GM19463 (cell line): Measurements from ENCODE around the gene FBXW8.

ENCODE experiments used
- ATAC-seq: cut with Tn5 transposase; IDR thresholded peaks from one replicate; pipeline ENCODE4 v1.9.1; 2021; ENCODE audit warnings: mild to moderate bottlenecking, moderate library complexity; ENCODE audit not compliant: unreplicated experiment

Gene FBXW8

DNA sequence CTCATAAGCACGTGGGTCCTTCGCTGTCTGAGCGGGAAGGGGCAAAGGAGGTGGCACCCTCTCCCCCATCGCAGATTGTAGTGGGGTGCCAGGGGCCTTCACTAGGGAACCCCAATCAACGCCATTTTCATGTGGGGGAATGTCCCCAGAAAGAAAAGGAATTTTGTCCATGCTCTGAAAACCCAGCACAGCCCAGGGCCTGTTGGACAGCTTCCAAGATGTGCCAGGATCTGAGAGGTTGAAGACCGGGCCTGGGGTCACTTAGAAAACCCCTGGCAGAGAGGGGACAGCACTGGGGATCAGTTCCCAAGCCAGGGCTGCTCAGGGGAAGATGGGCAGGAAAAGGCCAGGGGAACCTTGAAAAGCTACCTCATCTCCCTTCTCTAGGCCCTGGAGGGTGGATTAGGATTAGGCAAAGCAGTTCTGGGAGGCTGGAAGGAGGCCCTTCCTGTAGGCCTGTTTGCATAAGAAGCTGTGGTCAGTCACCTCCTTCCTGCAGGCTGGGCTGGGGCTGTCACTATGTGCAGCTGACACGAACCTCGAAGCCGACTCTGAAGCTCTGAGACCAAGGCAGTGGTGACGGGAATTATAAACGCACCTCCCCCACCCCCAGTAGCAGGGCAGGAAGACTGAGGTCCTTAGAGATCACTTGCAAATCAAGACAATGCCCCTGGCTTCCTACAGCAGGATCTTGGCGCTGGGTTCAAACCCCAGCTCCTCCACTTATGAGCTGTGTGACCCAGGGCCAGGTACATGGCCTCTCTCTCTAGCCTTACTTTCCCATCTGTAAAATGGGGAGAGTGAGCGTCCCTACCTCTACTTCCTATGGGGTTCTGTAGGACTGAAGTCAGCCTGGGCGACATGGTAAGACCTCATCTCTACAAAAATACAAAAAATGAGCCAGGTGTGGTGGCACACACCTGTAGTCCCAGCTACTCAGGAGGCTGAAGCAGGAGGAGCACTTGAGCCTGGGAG lies 159.5 kb downstream of the FBXW8 start:
- no peak for ATAC-seq

DNA sequence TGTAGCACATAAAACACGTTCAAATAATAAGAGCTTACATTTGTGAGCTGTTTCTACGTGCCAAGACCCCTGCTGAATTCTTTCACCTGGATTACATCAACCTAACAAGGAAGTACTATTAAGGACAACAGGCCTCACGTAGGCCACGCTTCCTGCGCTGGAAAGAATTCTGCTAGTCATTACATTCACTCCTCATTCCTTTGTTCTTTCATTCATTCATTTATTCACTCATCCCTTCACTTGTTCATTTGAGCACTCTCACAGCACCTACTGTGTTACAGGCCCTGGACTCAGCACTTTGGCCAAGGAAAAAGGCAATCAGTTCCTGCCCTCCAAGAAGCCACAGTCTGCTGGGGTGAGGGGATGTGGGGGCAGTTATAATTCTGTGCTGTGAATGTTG lies 160.3 kb downstream of the FBXW8 start:
- ATAC-seq: no peak

DNA sequence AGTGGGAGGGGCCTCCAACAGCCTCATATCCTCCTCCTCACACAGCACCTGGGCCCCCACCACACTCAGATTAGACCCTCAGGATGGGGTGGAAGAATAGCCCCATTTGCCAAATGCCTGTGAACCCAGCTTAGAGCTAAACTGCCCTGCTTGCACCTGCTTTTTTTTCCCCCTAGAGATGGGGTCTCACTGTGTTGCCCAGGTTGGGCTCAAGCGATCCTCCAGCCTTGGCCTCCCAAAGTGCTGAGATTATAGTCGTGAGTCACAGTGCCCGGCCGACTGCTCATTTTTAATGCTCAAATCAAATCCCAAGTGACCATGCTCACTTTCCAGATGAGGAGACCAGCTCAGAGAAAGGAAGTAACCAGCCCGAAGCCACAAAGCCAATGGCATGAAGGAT lies 161.4 kb downstream of the FBXW8 start:
- ATAC-seq: no peak

DNA sequence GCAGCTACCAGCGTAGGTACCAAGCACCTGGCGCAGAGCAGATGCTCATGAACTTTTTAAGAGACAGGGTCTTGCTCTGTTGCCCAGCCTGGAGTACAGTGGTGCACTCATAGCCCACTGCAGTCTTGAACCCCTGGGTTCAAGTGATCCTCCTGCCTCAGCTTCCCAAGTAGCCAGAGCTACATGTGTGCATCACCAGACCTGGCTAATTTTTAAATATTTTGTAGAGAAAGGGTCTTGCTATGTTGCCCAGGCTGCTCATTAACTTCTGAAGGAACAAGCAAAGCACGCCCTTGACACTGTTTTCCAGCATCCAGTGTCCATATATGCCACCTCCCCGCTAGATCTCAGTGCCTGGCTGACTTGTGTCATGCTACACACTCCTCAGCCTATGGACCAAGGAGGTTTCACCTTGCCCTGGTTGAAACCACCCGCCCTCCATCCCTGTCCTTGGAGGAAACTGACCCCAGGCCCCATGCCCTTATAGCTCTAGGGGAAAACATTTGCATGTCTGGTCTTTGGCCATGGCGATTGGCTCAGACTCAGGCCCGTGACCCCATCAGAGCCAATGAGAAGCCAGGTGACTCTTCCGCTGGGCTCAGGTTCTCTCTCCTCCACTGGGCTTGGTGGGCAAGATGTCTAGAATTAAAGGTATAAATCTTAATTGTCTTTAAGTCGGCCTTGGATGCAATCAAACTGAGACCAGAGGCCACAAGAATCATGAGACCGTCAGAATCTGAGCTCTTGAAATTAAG lies 162.2 kb downstream of the FBXW8 start:
- no peak for ATAC-seq

DNA sequence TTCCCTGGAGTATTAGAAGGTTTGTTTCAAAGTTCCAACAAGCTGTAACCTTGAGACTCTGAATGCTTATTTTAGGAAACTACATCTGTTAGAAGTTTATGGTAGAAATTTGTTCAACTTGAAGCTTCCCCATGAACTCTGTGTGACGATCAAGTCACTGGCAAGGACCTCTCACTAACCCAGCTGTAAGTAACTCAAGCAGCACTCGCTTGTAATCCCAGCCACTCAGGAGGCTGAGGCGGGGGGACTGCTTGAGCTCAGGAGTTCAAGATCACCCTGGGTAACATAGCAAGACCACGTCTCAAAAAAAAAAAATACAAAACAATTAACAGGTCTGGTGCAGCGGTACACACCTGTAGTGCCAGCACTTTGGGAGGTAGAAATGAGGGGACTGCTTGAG lies 162.9 kb downstream of the FBXW8 start:
- no peak for ATAC-seq

DNA sequence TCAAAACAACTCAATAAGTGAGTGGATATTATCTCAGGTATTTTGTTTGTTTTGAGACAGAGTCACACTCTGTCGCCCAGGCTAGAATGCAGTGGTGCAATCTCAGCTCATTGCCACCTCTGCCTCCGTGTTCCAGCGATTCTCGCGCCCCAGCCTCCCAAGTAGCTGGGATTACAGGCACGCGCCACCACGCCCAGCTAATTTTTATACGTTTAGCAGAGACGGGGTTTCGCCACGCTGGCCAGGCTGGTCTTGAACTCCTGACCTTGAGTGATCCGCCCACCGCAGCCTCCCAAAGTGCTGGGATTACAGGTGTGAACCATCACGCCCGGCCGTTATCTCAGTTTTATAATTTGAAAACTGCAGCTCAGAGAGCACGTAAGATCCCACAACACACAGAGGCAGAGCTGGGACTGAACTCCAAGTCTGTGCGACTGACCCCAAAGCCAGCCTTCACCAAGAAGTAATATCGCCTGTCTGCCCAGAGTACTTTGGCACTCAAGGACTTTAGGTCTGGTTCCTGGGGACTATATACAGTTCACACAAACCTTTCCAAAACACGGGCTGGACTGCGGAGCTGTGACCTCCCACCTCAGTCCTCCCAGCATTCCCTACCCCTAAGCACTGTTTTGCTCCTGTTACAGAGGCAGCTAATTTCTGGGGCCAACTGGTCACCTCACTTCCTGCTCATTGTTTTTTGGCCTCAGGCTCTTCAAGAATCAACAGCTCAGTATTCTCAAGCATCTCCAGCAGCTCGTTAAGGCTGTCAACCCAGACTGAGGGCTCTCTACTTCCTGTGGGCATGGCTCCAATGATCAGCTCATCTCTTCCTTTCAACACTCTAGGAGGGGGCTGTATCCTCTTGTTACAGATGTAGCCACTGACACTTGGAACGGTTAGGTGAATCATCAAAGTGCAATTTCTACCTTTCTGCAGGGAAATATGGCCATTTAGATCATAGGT lies 165.9 kb downstream of the FBXW8 start:
- no peak for ATAC-seq

DNA sequence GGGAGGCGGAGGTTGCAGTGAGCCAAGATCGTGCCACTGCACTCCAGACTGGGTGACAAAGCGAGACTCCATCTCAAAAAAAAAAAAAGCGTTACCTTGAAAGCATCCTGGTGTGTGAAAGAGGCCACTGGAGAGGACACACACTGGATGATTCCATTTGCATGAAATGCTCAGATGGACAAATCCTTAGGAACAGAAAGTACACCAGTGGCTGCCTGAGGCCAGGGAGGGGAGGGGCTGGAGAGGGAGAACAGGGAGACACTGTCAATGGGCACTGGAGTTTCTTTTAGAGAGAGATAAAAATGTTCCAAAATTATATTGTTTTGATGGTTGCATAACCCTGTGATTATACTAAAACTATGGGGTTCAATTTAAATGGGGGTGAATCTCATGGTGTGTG lies 168.7 kb downstream of the FBXW8 start:
- no peak for ATAC-seq

DNA sequence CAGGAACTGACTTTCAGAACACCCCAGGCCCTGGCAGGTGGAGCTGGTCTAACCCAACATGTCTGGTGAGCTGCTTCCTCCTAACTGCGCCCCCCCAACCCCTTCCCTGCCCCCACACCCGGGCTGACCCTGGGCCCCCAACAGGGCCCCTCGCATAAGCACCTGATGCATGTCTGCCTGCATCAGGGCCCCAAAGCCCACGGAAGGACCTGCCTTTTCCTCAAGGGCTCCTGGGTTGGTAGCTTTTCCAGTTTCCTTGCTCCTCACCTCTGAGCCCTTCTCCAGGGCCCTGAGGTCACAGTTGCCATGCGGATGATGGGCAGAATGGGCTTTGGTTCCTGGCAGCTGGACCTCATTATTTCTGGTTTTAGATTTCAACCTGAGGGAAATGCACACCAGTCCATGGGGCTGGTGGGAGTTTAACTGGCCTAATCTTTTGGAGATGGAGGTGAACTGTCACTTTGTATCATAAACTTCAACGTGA lies 170.0 kb downstream of the FBXW8 start:
- ATAC-seq: no peak
